ENCODE measurements around the gene PRR15.

Gene PRR15

GRCh38 chr7:29572558-29572957 is 8.9 kb downstream of the PRR15 start:
- DNase-seq = no peak

- no peak for DNase-seq
Measured at GRCh38 chr7:29573567-29573966, 9.9 kb downstream of the PRR15 start.

- no peak for DNase-seq
Measured at GRCh38 chr7:29574659-29575058, 11.0 kb downstream of the PRR15 start.

- DNase-seq = no peak
Measured at GRCh38 chr7:29587195-29587808, 23.7 kb downstream of the PRR15 start.

GRCh38 chr7:29588212-29588611 is 24.6 kb downstream of the PRR15 start:
- no peak for DNase-seq

GRCh38 chr7:29588900-29589696 is 25.5 kb downstream of the PRR15 start:
- no peak for DNase-seq

- DNase-seq = no peak
Measured at GRCh38 chr7:29592866-29593265, 29.2 kb downstream of the PRR15 start.

- no peak for DNase-seq
Measured at GRCh38 chr7:29593459-29593858, 29.8 kb downstream of the PRR15 start.

- no peak for DNase-seq
Measured at GRCh38 chr7:29596593-29597178, 33.1 kb downstream of the PRR15 start.

- no peak for DNase-seq
Measured at GRCh38 chr7:29597266-29597665, 33.6 kb downstream of the PRR15 start.

GRCh38 chr7:29598137-29598536 is 34.5 kb downstream of the PRR15 start:
- no peak for DNase-seq

GRCh38 chr7:29598613-29599012 is 35.0 kb downstream of the PRR15 start:
- DNase-seq = no peak

GRCh38 chr7:29599026-29599425 is 35.4 kb downstream of the PRR15 start:
- no peak for DNase-seq

- no peak for DNase-seq
Measured at GRCh38 chr7:29600661-29601060, 37.0 kb downstream of the PRR15 start.

- DNase-seq = no peak
Measured at GRCh38 chr7:29604052-29604451, 40.4 kb downstream of the PRR15 start.

GRCh38 chr7:29604702-29605101 is 41.1 kb downstream of the PRR15 start:
- DNase-seq = no peak

GRCh38 chr7:29605671-29606070 is 42.0 kb downstream of the PRR15 start:
- no peak for DNase-seq

GRCh38 chr7:29606287-29606721 is 42.7 kb downstream of the PRR15 start:
- no peak for DNase-seq

GRCh38 chr7:29606830-29607229 is 43.2 kb downstream of the PRR15 start:
- DNase-seq = no peak

- no peak for DNase-seq
Measured at GRCh38 chr7:29607259-29607658, 43.6 kb downstream of the PRR15 start.

- DNase-seq = no peak
Measured at GRCh38 chr7:29607889-29608288, 44.3 kb downstream of the PRR15 start.

- DNase-seq = no peak
Measured at GRCh38 chr7:29609162-29610037, 45.8 kb downstream of the PRR15 start.

GRCh38 chr7:29610086-29610485 is 46.5 kb downstream of the PRR15 start:
- no peak for DNase-seq
